ENCODE data around the gene ITGA2.

- no peak for TF ChIP-seq CREB1 (IDR thresholded peaks at IDR 0.05; ENCODE audit: low read depth)
- no peak for TF ChIP-seq EGR1 (IDR thresholded peaks at IDR 0.05)
- no peak for TF ChIP-seq TEAD4 (IDR thresholded peaks at IDR 0.05)
- no peak for TF ChIP-seq TCF12 (IDR thresholded peaks at IDR 0.05; ENCODE audit: low read depth)
- TF ChIP-seq, protein P1, sequence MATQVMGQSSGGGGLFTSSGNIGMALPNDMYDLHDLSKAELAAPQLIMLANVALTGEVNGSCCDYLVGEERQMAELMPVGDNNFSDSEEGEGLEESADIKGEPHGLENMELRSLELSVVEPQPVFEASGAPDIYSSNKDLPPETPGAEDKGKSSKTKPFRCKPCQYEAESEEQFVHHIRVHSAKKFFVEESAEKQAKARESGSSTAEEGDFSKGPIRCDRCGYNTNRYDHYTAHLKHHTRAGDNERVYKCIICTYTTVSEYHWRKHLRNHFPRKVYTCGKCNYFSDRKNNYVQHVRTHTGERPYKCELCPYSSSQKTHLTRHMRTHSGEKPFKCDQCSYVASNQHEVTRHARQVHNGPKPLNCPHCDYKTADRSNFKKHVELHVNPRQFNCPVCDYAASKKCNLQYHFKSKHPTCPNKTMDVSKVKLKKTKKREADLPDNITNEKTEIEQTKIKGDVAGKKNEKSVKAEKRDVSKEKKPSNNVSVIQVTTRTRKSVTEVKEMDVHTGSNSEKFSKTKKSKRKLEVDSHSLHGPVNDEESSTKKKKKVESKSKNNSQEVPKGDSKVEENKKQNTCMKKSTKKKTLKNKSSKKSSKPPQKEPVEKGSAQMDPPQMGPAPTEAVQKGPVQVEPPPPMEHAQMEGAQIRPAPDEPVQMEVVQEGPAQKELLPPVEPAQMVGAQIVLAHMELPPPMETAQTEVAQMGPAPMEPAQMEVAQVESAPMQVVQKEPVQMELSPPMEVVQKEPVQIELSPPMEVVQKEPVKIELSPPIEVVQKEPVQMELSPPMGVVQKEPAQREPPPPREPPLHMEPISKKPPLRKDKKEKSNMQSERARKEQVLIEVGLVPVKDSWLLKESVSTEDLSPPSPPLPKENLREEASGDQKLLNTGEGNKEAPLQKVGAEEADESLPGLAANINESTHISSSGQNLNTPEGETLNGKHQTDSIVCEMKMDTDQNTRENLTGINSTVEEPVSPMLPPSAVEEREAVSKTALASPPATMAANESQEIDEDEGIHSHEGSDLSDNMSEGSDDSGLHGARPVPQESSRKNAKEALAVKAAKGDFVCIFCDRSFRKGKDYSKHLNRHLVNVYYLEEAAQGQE (IDR thresholded peaks at IDR 0.05; ENCODE audit: low read depth) = no peak
- no peak for TF ChIP-seq RAD21 (IDR thresholded peaks at IDR 0.05; ENCODE audit: low read depth)
- no peak for TF ChIP-seq FOXM1 (IDR thresholded peaks at IDR 0.05; ENCODE audit: borderline replicate concordance, low read depth)
- TF ChIP-seq YY1 (IDR thresholded peaks at IDR 0.05; ENCODE audit: low read depth) = no peak
- no peak for TF ChIP-seq EP300 (IDR thresholded peaks at IDR 0.05; ENCODE audit: borderline replicate concordance)
- no peak for TF ChIP-seq CEBPB (IDR thresholded peaks at IDR 0.05)
Observed at GRCh38 chr5:53039855-53040254, 50.7 kb downstream of the ITGA2 start.
